NB4 (cell line): ENCODE measurements around the gene ITIH4.

Experiments
- DNase-seq: peaks from one replicate; pipeline ENCODE4 v3.0.0; 2010; ENCODE audit warnings: low read depth
- H3K4me3 ChIP-seq: one replicate; pipeline ENCODE4 v1.5.1; 2011; ENCODE audit warnings: mild to moderate bottlenecking, low read depth, low read length, moderate library complexity
- CTCF ChIP-seq: IDR thresholded peaks from one replicate; pipeline ENCODE4 v1.5.1; 2012; ENCODE audit warnings: low read depth, low read length
- MAX ChIP-seq: IDR thresholded peaks from 2 replicates; pipeline ENCODE4 v1.6.1; 2011; ENCODE audit warnings: low read depth, low read length
- MYC ChIP-seq: IDR thresholded peaks from 2 replicates; pipeline ENCODE4 v1.6.1; 2011; ENCODE audit warnings: low read depth, low read length
- POLR2A ChIP-seq: IDR thresholded peaks from 2 replicates; pipeline ENCODE4 v1.6.1; 2011; ENCODE audit warnings: mild to moderate bottlenecking; ENCODE audit not compliant: insufficient read length; ENCODE audit errors: extremely low read depth

The ITIH4 gene

GRCh38 chr3:52844290-52844975, 14.0 kb upstream of the ITIH4 start:
- DNase-seq, result no peak
- no peak overlapping the region for H3K4me3 ChIP-seq
- TF ChIP-seq POLR2A, result no peak
- no peak for TF ChIP-seq CTCF
- TF ChIP-seq MAX, result no peak; the same call in 1 of the 2 replicates
- no peak for TF ChIP-seq MYC

- DNase-seq, result no peak
- TF ChIP-seq MYC, result no peak
- no peak for TF ChIP-seq POLR2A
- no peak for TF ChIP-seq CTCF
- TF ChIP-seq MAX, result no peak
- no peak overlapping the region for H3K4me3 ChIP-seq
These were observed 13.4 kb upstream of the ITIH4 start for GRCh38 chr3:52843881-52844280.

GRCh38 chr3:52843108-52843865, 12.8 kb upstream of the ITIH4 start:
- no peak for TF ChIP-seq MAX
- TF ChIP-seq MYC, result no peak
- TF ChIP-seq CTCF, result no peak
- TF ChIP-seq POLR2A, result no peak
- no peak overlapping the region for H3K4me3 ChIP-seq
- DNase-seq, result no peak

GRCh38 chr3:52842424-52842823, 12.0 kb upstream of the ITIH4 start:
- no peak for TF ChIP-seq POLR2A
- no peak for TF ChIP-seq CTCF
- TF ChIP-seq MAX, result no peak
- no peak for TF ChIP-seq MYC
- no peak overlapping the region for H3K4me3 ChIP-seq
- no peak for DNase-seq

- DNase-seq, result no peak
- no peak overlapping the region for H3K4me3 ChIP-seq
- TF ChIP-seq MYC, result no peak
- TF ChIP-seq MAX, result no peak
- no peak for TF ChIP-seq POLR2A
These were observed 11.5 kb upstream of the ITIH4 start for GRCh38 chr3:52841981-52842340.
